ENCODE results near the gene BTN2A1. TPM values are rescaled to one million over a fixed set of nuclear protein-coding genes. Genes with fewer than 3 reads are reported as not detected.

The BTN2A1 gene
- polyA plus RNA-seq, 1 of the 3 experiments (the other 2 are of a cell fraction), result 21.2 TPM

- 98% methylated on average over 5 of the region's 5 CpGs for WGBS (ENCODE audit: low lambda C conversion rate)
- H3K9me3 ChIP-seq, result no peaks in the 10 kb centered on the region
- POLR2A ChIA-PET, result no interaction called here
Measured at GRCh38 chr6:26447257-26447656, 10.5 kb upstream of the BTN2A1 start.

DNA sequence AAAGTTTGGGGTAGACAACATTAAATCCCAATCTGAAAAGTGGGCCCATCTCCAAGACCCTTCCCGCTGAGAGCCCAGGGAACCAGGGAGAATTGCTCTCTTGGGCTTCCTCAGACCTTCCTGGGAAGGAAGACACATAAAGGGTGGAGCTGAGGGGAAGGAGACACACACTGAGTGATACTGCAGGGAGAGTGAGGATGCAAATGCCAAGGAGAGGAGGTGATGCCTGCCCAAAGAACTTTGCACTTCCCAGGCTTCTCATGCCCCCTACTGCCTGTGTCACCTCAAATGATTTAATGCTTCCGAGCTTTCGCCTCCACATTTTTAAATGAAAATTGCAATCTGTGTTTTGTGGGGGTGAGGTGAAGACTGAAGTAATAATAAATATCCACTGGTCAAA is 7.5 kb upstream of the BTN2A1 start:
- DNase-seq, result no peak
- H2AFZ ChIP-seq (ENCODE audit: low read depth), result no peak overlapping the region
- no peak overlapping the region for H3K27ac ChIP-seq (ENCODE audit: low read depth in 2 of 2, low read length in 1 of 2)
- no peaks in the 10 kb centered on the region for H3F3A ChIP-seq (replicated peaks; ENCODE audit: insufficient read depth)
- H3K9me2 ChIP-seq, result no peaks in the 10 kb centered on the region
- CTCF ChIA-PET, result interaction anchor here (0.9 kb wide), 1 partner anchor 108 kb away, joined by 3 read pairs; no protein-coding TSS in a partner anchor
- no peaks in the 10 kb centered on the region for H4K20me1 ChIP-seq (ENCODE audit: insufficient read depth)
- no peak overlapping the region for H3K9ac ChIP-seq
- peaks cover 0 to 5% of the 10 kb centered on the region in 2 experiments for H3K36me3 ChIP-seq (replicated peaks in 1 of 2; ENCODE audit: control insufficient read depth in 1 of 2, insufficient read depth in 2 of 2, low read length in 1 of 2)
- no peak overlapping the region for H3K4me3 ChIP-seq (ENCODE audit: low read depth in 2 of 2, low read length in 1 of 2)
- POLR2A ChIA-PET, result interaction anchor here (0.5 kb wide), 1 partner anchor 217 kb away, joined by 3 read pairs; no protein-coding TSS in a partner anchor
- H3K79me2 ChIP-seq (ENCODE audit: insufficient read depth), result no peaks in the 10 kb centered on the region
- TF ChIP-seq, protein P1, sequence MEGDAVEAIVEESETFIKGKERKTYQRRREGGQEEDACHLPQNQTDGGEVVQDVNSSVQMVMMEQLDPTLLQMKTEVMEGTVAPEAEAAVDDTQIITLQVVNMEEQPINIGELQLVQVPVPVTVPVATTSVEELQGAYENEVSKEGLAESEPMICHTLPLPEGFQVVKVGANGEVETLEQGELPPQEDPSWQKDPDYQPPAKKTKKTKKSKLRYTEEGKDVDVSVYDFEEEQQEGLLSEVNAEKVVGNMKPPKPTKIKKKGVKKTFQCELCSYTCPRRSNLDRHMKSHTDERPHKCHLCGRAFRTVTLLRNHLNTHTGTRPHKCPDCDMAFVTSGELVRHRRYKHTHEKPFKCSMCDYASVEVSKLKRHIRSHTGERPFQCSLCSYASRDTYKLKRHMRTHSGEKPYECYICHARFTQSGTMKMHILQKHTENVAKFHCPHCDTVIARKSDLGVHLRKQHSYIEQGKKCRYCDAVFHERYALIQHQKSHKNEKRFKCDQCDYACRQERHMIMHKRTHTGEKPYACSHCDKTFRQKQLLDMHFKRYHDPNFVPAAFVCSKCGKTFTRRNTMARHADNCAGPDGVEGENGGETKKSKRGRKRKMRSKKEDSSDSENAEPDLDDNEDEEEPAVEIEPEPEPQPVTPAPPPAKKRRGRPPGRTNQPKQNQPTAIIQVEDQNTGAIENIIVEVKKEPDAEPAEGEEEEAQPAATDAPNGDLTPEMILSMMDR (IDR thresholded peaks at IDR 0.05), result no peak
- TF ChIP-seq FOXM1 (IDR thresholded peaks at IDR 0.05; ENCODE audit: low read depth), result no peak
- TF ChIP-seq, protein P2, sequence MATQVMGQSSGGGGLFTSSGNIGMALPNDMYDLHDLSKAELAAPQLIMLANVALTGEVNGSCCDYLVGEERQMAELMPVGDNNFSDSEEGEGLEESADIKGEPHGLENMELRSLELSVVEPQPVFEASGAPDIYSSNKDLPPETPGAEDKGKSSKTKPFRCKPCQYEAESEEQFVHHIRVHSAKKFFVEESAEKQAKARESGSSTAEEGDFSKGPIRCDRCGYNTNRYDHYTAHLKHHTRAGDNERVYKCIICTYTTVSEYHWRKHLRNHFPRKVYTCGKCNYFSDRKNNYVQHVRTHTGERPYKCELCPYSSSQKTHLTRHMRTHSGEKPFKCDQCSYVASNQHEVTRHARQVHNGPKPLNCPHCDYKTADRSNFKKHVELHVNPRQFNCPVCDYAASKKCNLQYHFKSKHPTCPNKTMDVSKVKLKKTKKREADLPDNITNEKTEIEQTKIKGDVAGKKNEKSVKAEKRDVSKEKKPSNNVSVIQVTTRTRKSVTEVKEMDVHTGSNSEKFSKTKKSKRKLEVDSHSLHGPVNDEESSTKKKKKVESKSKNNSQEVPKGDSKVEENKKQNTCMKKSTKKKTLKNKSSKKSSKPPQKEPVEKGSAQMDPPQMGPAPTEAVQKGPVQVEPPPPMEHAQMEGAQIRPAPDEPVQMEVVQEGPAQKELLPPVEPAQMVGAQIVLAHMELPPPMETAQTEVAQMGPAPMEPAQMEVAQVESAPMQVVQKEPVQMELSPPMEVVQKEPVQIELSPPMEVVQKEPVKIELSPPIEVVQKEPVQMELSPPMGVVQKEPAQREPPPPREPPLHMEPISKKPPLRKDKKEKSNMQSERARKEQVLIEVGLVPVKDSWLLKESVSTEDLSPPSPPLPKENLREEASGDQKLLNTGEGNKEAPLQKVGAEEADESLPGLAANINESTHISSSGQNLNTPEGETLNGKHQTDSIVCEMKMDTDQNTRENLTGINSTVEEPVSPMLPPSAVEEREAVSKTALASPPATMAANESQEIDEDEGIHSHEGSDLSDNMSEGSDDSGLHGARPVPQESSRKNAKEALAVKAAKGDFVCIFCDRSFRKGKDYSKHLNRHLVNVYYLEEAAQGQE (IDR thresholded peaks at IDR 0.05; ENCODE audit: low read depth, low read length), result no peak
- TF ChIP-seq NFIC (IDR thresholded peaks at IDR 0.05; ENCODE audit: borderline replicate concordance), result no peak
- TF ChIP-seq JUND (IDR thresholded peaks at IDR 0.05), result no peak
- H3K4me2 ChIP-seq, result no peak overlapping the region
- WGBS (ENCODE audit: low lambda C conversion rate), result 96% methylated on average over 3 of the region's 3 CpGs
- no peaks in the 10 kb centered on the region for H3K4me1 ChIP-seq (ENCODE audit: control insufficient read depth in 1 of 2, insufficient read depth in 2 of 2, low read depth in 1 of 2, low read length in 1 of 2)
- H3K27me3 ChIP-seq (ENCODE audit: insufficient read depth), result no peaks in the 10 kb centered on the region
- H3K9me3 ChIP-seq, result no peaks in the 10 kb centered on the region

More at GRCh38 chr6:26447257-26447656, 10.5 kb upstream of the BTN2A1 start:
- DNase-seq, result no peak
- Histone ChIP-seq H3F3A (replicated peaks; ENCODE audit: insufficient read depth) (no peaks in the 10 kb centered on the region), H3K4me2 (no peak overlapping the region), H3K79me2 (ENCODE audit: insufficient read depth) (no peaks in the 10 kb centered on the region), H3K27me3 (ENCODE audit: insufficient read depth) (no peaks in the 10 kb centered on the region), H3K9ac (no peak overlapping the region), H3K4me1 (ENCODE audit: control insufficient read depth in 1 of 2, insufficient read depth in 2 of 2, low read depth in 1 of 2, low read length in 1 of 2) (no peaks in the 10 kb centered on the region), H4K20me1 (ENCODE audit: insufficient read depth) (no peaks in the 10 kb centered on the region), H3K4me3 (ENCODE audit: low read depth in 2 of 2, low read length in 1 of 2) (no peak overlapping the region), H3K36me3 (replicated peaks in 1 of 2; ENCODE audit: control insufficient read depth in 1 of 2, insufficient read depth in 2 of 2, low read length in 1 of 2) (peaks cover 0 to 9% of the 10 kb centered on the region in 2 experiments), H3K27ac (ENCODE audit: low read depth in 2 of 2, low read length in 1 of 2) (no peak overlapping the region), H3K9me2 (no peaks in the 10 kb centered on the region), H2AFZ (ENCODE audit: low read depth) (no peak overlapping the region)
- CTCF ChIA-PET, result no interaction called here
- TF ChIP-seq RAD21 (IDR thresholded peaks at IDR 0.05; ENCODE audit: low read length) (no peak), FOXJ3 (CRISPR knock-in tag; IDR thresholded peaks at IDR 0.05) (no peak), ZBTB33 (IDR thresholded peaks at IDR 0.05; ENCODE audit: borderline replicate concordance, low read depth) (no peak), TEAD4 (IDR thresholded peaks at IDR 0.05; ENCODE audit: borderline replicate concordance, insufficient read depth) (no peak), EZH2phosphoT487 (IDR thresholded peaks at IDR 0.05; ENCODE audit: borderline replicate concordance, low read depth) (no peak)
- TF ChIP-seq, protein P3, sequence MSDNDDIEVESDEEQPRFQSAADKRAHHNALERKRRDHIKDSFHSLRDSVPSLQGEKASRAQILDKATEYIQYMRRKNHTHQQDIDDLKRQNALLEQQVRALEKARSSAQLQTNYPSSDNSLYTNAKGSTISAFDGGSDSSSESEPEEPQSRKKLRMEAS (IDR thresholded peaks at IDR 0.05; ENCODE audit: low read depth), result no peak
